EH (cell line): ENCODE data around the gene PTGDR.

Experiments used
- DNase-seq: peaks from one replicate; pipeline ENCODE4 v3.0.0-alpha.2; 2015; ENCODE audit warnings: low read depth

PTGDR gene

GRCh38 chr14:52267501-52268278, at the start of gene PTGDR:
Gene PTGDR (plus strand): TSS chr14:52267698. CDS start chr14:52267815, 117 bp downstream.
- no peak for DNase-seq

GRCh38 chr14:52219488-52220084, 47.9 kb upstream of the PTGDR start:
- no peak for DNase-seq

GRCh38 chr14:52220924-52221811, 46.3 kb upstream of the PTGDR start:
- no peak for DNase-seq

- DNase-seq: no peak
These were observed 44.6 kb upstream of the PTGDR start for GRCh38 chr14:52222901-52223300.

GRCh38 chr14:52227619-52228222, 39.8 kb upstream of the PTGDR start:
- no peak for DNase-seq

GRCh38 chr14:52233693-52234092, 33.8 kb upstream of the PTGDR start:
- DNase-seq: no peak

- DNase-seq: no peak
These were observed 32.1 kb upstream of the PTGDR start for GRCh38 chr14:52235434-52235833.

- DNase-seq: no peak
These were observed 31.5 kb upstream of the PTGDR start for GRCh38 chr14:52235866-52236510.

- no peak for DNase-seq
These were observed 28.8 kb upstream of the PTGDR start for GRCh38 chr14:52238682-52239081.

GRCh38 chr14:52240623-52241022, 26.9 kb upstream of the PTGDR start:
- no peak for DNase-seq

- peak; percentile 87 for DNase-seq
These were observed 26.3 kb upstream of the PTGDR start for GRCh38 chr14:52241087-52241793.

- DNase-seq: no peak
These were observed 23.2 kb upstream of the PTGDR start for GRCh38 chr14:52244328-52244727.

GRCh38 chr14:52244997-52245396, 22.5 kb upstream of the PTGDR start:
- no peak for DNase-seq

GRCh38 chr14:52248057-52248456, 19.4 kb upstream of the PTGDR start:
- DNase-seq: no peak

GRCh38 chr14:52251724-52252123, 15.8 kb upstream of the PTGDR start:
- DNase-seq: no peak

GRCh38 chr14:52253503-52253902, 14.0 kb upstream of the PTGDR start:
- DNase-seq: peak; percentile 9

- no peak for DNase-seq
These were observed 13.4 kb upstream of the PTGDR start for GRCh38 chr14:52254086-52254485.

- no peak for DNase-seq
These were observed 8.7 kb upstream of the PTGDR start for GRCh38 chr14:52258783-52259182.

GRCh38 chr14:52259434-52259833, 8.1 kb upstream of the PTGDR start:
- no peak for DNase-seq

- no peak for DNase-seq
These were observed 4.9 kb upstream of the PTGDR start for GRCh38 chr14:52262600-52262999.

- no peak for DNase-seq
These were observed 4.3 kb upstream of the PTGDR start for GRCh38 chr14:52263190-52263589.
